Activated CD4-positive, CD25-positive, alpha-beta regulatory T cell treated with anti-CD3 and anti-CD28 coated beads, Interleukin-2, amount 50 U/mL, for 16 hours (primary cell): Measurements from ENCODE around the gene BCL11A.
"Not testable (repeated sequence)": the region's sequence is repeated elsewhere in the genome, so short reads cannot be mapped to it uniquely, and the experiment has no call there.

Experiments used
- DNase-seq: peaks from one replicate; pipeline ENCODE4 v3.0.0-alpha.2; 2020; ENCODE audit warnings: low read depth, low spot score

Gene BCL11A

GRCh38 chr2:60433018-60433596 is 120.3 kb downstream of the BCL11A start:
- no peak for DNase-seq

GRCh38 chr2:60432035-60432601 is 121.3 kb downstream of the BCL11A start:
- DNase-seq = no peak

- no peak for DNase-seq
Measured at GRCh38 chr2:60429681-60430080, 123.8 kb downstream of the BCL11A start.

- no peak for DNase-seq
Measured at GRCh38 chr2:60426880-60427279, 126.6 kb downstream of the BCL11A start.

GRCh38 chr2:60426341-60426740 is 127.1 kb downstream of the BCL11A start:
- no peak for DNase-seq

GRCh38 chr2:60424233-60424632 is 129.2 kb downstream of the BCL11A start:
- no peak for DNase-seq

- no peak for DNase-seq
Measured at GRCh38 chr2:60423505-60423904, 129.9 kb downstream of the BCL11A start.

- DNase-seq = no peak
Measured at GRCh38 chr2:60422826-60423483, 130.5 kb downstream of the BCL11A start.

GRCh38 chr2:60417210-60417609 is 136.2 kb downstream of the BCL11A start:
- not testable (repeated sequence) for DNase-seq

- no peak for DNase-seq
Measured at GRCh38 chr2:60416221-60417008, 137.0 kb downstream of the BCL11A start.

- DNase-seq = no peak
Measured at GRCh38 chr2:60415814-60416213, 137.6 kb downstream of the BCL11A start.

- no peak for DNase-seq
Measured at GRCh38 chr2:60414495-60415138, 138.8 kb downstream of the BCL11A start.

GRCh38 chr2:60413814-60414168 is 139.7 kb downstream of the BCL11A start:
- DNase-seq = no peak

- no peak for DNase-seq
Measured at GRCh38 chr2:60413069-60413813, 140.2 kb downstream of the BCL11A start.

GRCh38 chr2:60412620-60413019 is 140.8 kb downstream of the BCL11A start:
- DNase-seq = no peak

GRCh38 chr2:60412027-60412426 is 141.4 kb downstream of the BCL11A start:
- no peak for DNase-seq

GRCh38 chr2:60411295-60411694 is 142.2 kb downstream of the BCL11A start:
- no peak for DNase-seq

GRCh38 chr2:60410456-60411146 is 142.9 kb downstream of the BCL11A start:
- DNase-seq = no peak

GRCh38 chr2:60409531-60409871 is 144.0 kb downstream of the BCL11A start:
- DNase-seq = no peak

GRCh38 chr2:60408811-60409530 is 144.5 kb downstream of the BCL11A start:
- DNase-seq = no peak
